ENCODE results near the gene PLXNB2. TPM values are rescaled to one million over a fixed set of nuclear protein-coding genes. Genes with fewer than 3 reads are reported as not detected.

PLXNB2 gene
- total RNA-seq, 2 experiments from 2014 or later, result 48.4 to 49.9 TPM

DNA sequence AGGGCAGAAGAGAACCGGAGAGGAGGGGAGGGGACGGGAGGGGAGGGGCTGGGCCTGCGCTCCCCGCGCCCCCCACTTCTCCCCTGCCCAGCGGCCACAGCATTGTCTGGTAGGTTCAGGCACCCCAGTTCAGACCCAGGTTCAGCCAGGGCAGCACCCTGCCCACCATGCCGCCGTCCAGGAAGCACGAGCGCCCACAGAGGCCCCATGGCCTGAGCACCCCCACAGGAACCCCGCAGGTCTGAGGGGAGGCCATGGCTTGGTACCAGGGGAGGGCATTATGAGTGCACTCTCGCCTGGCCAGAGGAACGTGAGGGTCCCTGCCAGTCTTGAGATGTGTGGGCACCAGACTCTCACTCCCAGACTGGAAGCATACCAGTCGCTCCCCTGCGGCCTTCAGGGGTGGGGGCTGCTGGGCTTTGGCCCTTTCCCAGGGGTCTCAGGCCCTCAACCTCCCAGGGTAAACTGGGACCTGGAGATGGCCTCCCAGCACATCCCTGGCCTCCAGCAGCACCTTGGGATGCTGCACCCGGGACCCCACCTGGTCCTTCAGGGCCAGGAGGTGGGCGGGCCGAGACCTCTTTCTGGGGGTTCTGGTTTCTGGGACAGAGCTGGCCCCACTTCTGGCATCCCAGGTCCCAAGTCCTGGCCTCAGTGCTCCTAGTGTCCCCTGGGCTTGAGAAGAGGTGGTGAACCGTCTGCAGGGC lies 597 bp upstream of the PLXNB2 start:
- DNase-seq (no peak), ATAC-seq (no peak)
- CTCF ChIA-PET, result no interaction called here
- H3K36me3 Mint-ChIP-seq (ENCODE audit: low read depth), result no peaks in the 10 kb centered on the region
- no peak overlapping the region for H3K4me3 Mint-ChIP-seq
- POLR2A ChIA-PET, result interaction anchor here (1.4 kb wide), 1 partner anchor 7 kb away, joined by 6 read pairs; no protein-coding TSS in a partner anchor
- H3K27me3 Mint-ChIP-seq (ENCODE audit: low read depth), result peaks cover 2% of the 10 kb centered on the region
- H3K9me3 Mint-ChIP-seq (ENCODE audit: insufficient read depth), result no peaks in the 10 kb centered on the region
- no peak overlapping the region for H3K27ac Mint-ChIP-seq
- H3K4me1 Mint-ChIP-seq (ENCODE audit: low read depth), result peaks cover 35% of the 10 kb centered on the region

DNA sequence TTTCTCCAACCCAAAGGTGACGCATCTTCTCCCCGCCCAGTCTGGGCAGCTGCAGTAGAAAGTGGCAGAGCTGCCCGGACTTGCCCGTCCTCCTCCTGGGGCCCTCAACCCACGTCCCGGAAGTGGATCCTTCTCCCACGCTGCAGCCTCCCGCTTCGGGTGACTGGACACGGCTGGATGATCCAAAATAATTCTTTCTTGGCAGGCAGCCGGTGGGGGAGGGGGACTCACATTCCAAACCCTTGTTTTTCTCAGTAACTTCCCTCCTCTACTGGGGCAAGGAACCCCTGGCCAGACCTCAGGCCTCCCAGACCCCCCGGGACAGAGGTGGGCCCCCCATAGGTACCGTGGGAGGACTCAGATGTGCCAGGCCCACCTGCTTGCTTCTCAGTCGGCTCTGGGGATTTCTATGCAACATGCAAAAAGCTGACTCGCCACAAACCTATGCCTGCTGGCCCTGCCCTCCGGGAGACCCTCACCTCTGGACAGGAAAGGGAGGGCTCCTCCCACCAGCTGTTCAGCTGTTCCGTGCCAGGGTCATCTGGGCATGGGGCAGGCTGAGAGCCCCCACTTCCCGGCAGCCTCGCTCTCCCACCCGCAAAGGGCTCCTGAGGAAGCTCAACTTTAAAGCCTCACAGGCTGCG lies 1.4 kb downstream of the PLXNB2 start:
- DNase-seq, result no peak
- no peak for ATAC-seq
- peak overlapping the region; percentile 73 for H3K4me3 Mint-ChIP-seq
- peaks cover 2% of the 10 kb centered on the region for H3K27me3 Mint-ChIP-seq (ENCODE audit: low read depth)
- peaks cover 40% of the 10 kb centered on the region for H3K4me1 Mint-ChIP-seq (ENCODE audit: low read depth)
- POLR2A ChIA-PET, result interaction anchor here (1.0 to 1.7 kb wide), 5 partner anchors 10 to 138 kb away, joined by 3 to 9 read pairs (median 4); no protein-coding TSS in a partner anchor
- CTCF ChIA-PET, result interaction anchor here (1.8 to 2.0 kb wide), 2 partner anchors 12 to 36 kb away, joined by 8 read pairs; no protein-coding TSS in a partner anchor
- no peaks in the 10 kb centered on the region for H3K9me3 Mint-ChIP-seq (ENCODE audit: insufficient read depth)
- peak overlapping the region; percentile 46 for H3K27ac Mint-ChIP-seq
- no peaks in the 10 kb centered on the region for H3K36me3 Mint-ChIP-seq (ENCODE audit: low read depth)

- peaks cover 2% of the 10 kb centered on the region for H3K27me3 Mint-ChIP-seq (ENCODE audit: low read depth)
- POLR2A ChIA-PET, result interaction anchor here (1.6 to 3.8 kb wide), 2 partner anchors 9 to 12 kb away, joined by 3 to 23 read pairs; no protein-coding TSS in a partner anchor
- ATAC-seq (no peak), DNase-seq (no peak)
- CTCF ChIA-PET, result interaction anchor here (1.8 to 2.0 kb wide), 2 partner anchors 11 to 36 kb away, joined by 8 read pairs; no protein-coding TSS in a partner anchor
- peak overlapping the region; percentile 73 for H3K4me3 Mint-ChIP-seq
- H3K36me3 Mint-ChIP-seq (ENCODE audit: low read depth), result no peaks in the 10 kb centered on the region
- H3K4me1 Mint-ChIP-seq (ENCODE audit: low read depth), result peaks cover 40% of the 10 kb centered on the region
- H3K27ac Mint-ChIP-seq, result no peak overlapping the region
- H3K9me3 Mint-ChIP-seq (ENCODE audit: insufficient read depth), result no peaks in the 10 kb centered on the region
Measured at GRCh38 chr22:50305393-50305922, 2.0 kb downstream of the PLXNB2 start.

DNA sequence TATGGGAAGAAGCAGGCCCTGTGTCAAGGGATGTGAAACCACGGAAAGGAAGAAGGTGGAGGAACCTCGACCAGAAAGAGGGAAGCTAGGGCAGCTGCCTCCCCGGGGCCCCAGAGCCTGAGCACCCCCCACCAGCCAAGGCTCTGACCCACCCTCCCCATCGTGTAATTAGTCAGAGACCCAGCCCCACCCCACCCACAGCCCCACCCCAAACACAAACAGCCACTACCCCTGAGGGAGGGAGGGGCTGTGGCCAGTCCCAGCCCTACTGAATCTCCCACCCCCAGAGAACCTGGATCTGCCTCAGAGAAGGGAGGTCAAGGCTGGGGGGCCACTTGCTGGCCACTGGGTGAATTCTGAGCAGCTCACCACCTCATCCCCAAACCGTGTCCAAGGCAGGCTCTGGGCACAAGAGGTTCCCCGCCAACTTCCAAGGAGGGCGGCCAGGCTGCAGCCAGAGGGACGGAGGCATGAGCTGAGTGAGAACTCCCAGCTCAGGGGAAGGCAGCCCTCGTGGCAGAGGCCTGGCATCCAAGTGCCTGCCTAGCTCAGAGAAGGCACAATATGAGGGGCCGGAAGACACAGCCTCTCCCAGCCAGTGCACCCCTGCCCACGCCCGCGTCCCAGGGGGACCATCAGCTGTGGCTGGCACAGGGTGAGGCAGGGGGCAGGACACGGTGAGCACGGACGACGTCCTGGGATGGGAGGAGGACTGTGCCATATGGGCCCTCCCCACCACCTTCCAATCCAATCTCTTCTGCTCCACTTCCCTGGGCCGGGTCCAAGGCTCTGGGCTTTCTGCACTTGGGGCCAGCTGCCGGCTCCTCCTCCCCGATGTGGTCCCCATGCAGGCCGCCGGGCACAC lies 2.7 kb downstream of the PLXNB2 start:
- Mint-ChIP-seq H3K27ac (peak overlapping the region; percentile 34), H3K4me1 (ENCODE audit: low read depth) (peaks cover 40% of the 10 kb centered on the region), H3K36me3 (ENCODE audit: low read depth) (no peaks in the 10 kb centered on the region), H3K27me3 (ENCODE audit: low read depth) (peaks cover 2% of the 10 kb centered on the region), H3K9me3 (ENCODE audit: insufficient read depth) (no peaks in the 10 kb centered on the region), H3K4me3 (peak overlapping the region; percentile 18)
- ATAC-seq, result no peak
- DNase-seq, result no peak
- POLR2A ChIA-PET, result interaction anchor here (0.7 to 3.8 kb wide), 3 partner anchors 8 to 48 kb away, joined by 3 to 23 read pairs (median 6); no protein-coding TSS in a partner anchor
- CTCF ChIA-PET, result interaction anchor here (0.6 to 1.8 kb wide), 3 partner anchors 11 to 29 kb away, joined by 3 to 8 read pairs (median 4); no protein-coding TSS in a partner anchor

GRCh38 chr22:50303848-50304527 lies 3.5 kb downstream of the PLXNB2 start:
- H3K27me3 Mint-ChIP-seq (ENCODE audit: low read depth), result peaks cover 2% of the 10 kb centered on the region
- H3K36me3 Mint-ChIP-seq (ENCODE audit: low read depth), result no peaks in the 10 kb centered on the region
- ATAC-seq, result peak; percentile 14
- peaks cover 38% of the 10 kb centered on the region for H3K4me1 Mint-ChIP-seq (ENCODE audit: low read depth)
- POLR2A ChIA-PET, result interaction anchor here (0.7 to 3.8 kb wide), 3 partner anchors 10 to 47 kb away, joined by 3 to 23 read pairs (median 6); no protein-coding TSS in a partner anchor
- peak overlapping the region; percentile 34 for H3K27ac Mint-ChIP-seq
- DNase-seq, result peak; percentile 37
- CTCF ChIA-PET, result interaction anchor here (1.0 to 1.6 kb wide), 3 partner anchors 11 to 31 kb away, joined by 3 to 4 read pairs (median 4); no protein-coding TSS in a partner anchor
- no peaks in the 10 kb centered on the region for H3K9me3 Mint-ChIP-seq (ENCODE audit: insufficient read depth)
- peak overlapping the region; percentile 18 for H3K4me3 Mint-ChIP-seq

- CTCF ChIA-PET, result interaction anchor here (1.0 to 1.6 kb wide), 3 partner anchors 11 to 30 kb away, joined by 3 to 4 read pairs (median 4); no protein-coding TSS in a partner anchor
- Mint-ChIP-seq H3K36me3 (ENCODE audit: low read depth) (no peaks in the 10 kb centered on the region), H3K27me3 (ENCODE audit: low read depth) (peaks cover 2% of the 10 kb centered on the region), H3K27ac (no peak overlapping the region), H3K4me3 (no peak overlapping the region), H3K9me3 (ENCODE audit: insufficient read depth) (no peaks in the 10 kb centered on the region), H3K4me1 (ENCODE audit: low read depth) (peaks cover 33% of the 10 kb centered on the region)
- POLR2A ChIA-PET, result interaction anchor here (1.0 to 3.8 kb wide), 2 partner anchors 10 to 11 kb away, joined by 3 to 23 read pairs; no protein-coding TSS in a partner anchor
- DNase-seq (no peak), ATAC-seq (no peak)
Measured at GRCh38 chr22:50303515-50303847, 4.0 kb downstream of the PLXNB2 start.

GRCh38 chr22:50302564-50302963 lies 4.9 kb downstream of the PLXNB2 start:
- no peaks in the 10 kb centered on the region for H3K9me3 Mint-ChIP-seq (ENCODE audit: insufficient read depth)
- DNase-seq (no peak), ATAC-seq (no peak)
- H3K27ac Mint-ChIP-seq, result peak overlapping the region; percentile 30
- CTCF ChIA-PET, result no interaction called here
- no peaks in the 10 kb centered on the region for H3K36me3 Mint-ChIP-seq (ENCODE audit: low read depth)
- no peak overlapping the region for H3K4me3 Mint-ChIP-seq
- POLR2A ChIA-PET, result interaction anchor here (1.1 to 3.8 kb wide), 2 partner anchors 9 to 12 kb away, joined by 4 to 23 read pairs; no protein-coding TSS in a partner anchor
- H3K4me1 Mint-ChIP-seq (ENCODE audit: low read depth), result peaks cover 31% of the 10 kb centered on the region
- peaks cover 2% of the 10 kb centered on the region for H3K27me3 Mint-ChIP-seq (ENCODE audit: low read depth)

DNA sequence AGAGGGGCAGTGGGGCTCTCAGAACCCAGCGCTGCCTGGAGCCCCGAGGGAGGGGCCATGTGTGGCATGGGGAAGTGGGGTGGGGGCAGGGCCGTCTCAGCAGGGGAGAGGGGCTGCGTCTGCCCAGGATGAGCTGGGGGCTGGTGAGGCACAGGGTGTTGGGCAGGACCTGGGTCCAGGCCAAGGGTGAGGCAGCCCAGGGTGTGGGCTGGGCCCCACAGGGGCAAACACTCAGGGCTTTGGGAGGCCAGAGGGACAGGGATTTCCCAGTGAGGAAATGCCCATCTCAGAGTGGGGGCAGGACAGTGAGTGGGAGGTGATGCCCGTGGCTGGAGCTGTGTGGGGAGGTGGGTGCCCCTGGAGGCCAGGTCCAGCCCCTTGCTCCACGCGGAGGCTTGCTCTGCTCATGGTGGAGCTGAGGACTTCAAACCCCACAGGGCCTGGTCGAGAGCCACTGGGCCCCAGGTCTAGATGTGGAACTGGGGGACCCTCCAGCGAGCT lies 5.4 kb downstream of the PLXNB2 start:
- Mint-ChIP-seq H3K27me3 (ENCODE audit: low read depth) (peaks cover 2% of the 10 kb centered on the region), H3K9me3 (ENCODE audit: insufficient read depth) (no peaks in the 10 kb centered on the region), H3K4me3 (no peak overlapping the region), H3K4me1 (ENCODE audit: low read depth) (peaks cover 31% of the 10 kb centered on the region), H3K36me3 (ENCODE audit: low read depth) (no peaks in the 10 kb centered on the region), H3K27ac (no peak overlapping the region)
- POLR2A ChIA-PET, result interaction anchor here (1.1 to 3.8 kb wide), 2 partner anchors 8 to 13 kb away, joined by 4 to 23 read pairs; no protein-coding TSS in a partner anchor
- ATAC-seq, result no peak
- DNase-seq, result no peak
- CTCF ChIA-PET, result no interaction called here

- no peak for ATAC-seq
- H3K27me3 Mint-ChIP-seq (ENCODE audit: low read depth), result peaks cover 2% of the 10 kb centered on the region
- peaks cover 31% of the 10 kb centered on the region for H3K4me1 Mint-ChIP-seq (ENCODE audit: low read depth)
- no peak overlapping the region for H3K27ac Mint-ChIP-seq
- no peaks in the 10 kb centered on the region for H3K36me3 Mint-ChIP-seq (ENCODE audit: low read depth)
- no peak overlapping the region for H3K4me3 Mint-ChIP-seq
- no peaks in the 10 kb centered on the region for H3K9me3 Mint-ChIP-seq (ENCODE audit: insufficient read depth)
- DNase-seq, result no peak
- ChIA-PET CTCF (no interaction called here), POLR2A (interaction anchor here (1.1 to 3.8 kb wide), 2 partner anchors 8 to 13 kb away, joined by 4 to 23 read pairs; no protein-coding TSS in a partner anchor)
Measured at GRCh38 chr22:50301581-50301991, 5.9 kb downstream of the PLXNB2 start.

DNA sequence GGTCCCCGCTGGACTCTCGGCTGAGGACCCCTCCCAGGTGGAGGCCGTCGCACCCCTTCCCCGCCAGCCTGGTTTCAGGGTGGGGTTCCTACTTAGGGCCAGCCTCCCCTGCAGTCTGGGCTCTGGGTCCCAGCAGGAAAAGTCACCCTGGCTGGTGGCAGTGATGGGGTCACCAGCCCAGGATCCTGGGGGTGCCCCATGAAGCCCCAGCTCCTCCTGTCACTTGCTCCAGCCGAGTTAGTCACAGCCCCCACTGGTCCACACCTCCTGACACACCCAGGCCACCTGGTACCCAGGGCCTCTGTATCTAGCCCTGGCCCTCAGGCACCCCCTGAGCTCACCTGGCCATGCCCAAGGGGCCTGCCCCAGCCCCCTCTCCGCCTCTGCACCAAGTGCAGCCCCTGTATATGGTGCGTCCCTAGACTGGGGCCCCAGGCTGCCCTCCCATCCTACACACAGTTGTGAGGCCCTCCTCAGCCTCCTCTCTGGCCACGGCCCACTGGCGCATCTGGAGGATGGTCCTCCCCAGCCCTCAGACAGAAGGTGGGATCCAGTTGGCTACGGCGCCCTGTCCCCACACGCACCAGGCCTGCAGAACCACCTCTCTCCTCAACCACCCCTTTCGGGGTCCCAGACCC lies 6.7 kb downstream of the PLXNB2 start:
- Mint-ChIP-seq H3K36me3 (ENCODE audit: low read depth) (no peaks in the 10 kb centered on the region), H3K4me3 (no peak overlapping the region), H3K4me1 (ENCODE audit: low read depth) (peaks cover 24% of the 10 kb centered on the region), H3K9me3 (ENCODE audit: insufficient read depth) (no peaks in the 10 kb centered on the region), H3K27me3 (ENCODE audit: low read depth) (no peaks in the 10 kb centered on the region), H3K27ac (no peak overlapping the region)
- DNase-seq (no peak), ATAC-seq (no peak)
- ChIA-PET POLR2A (no interaction called here), CTCF (no interaction called here)

Data from activated CD8-positive, alpha-beta T cell treated with anti-CD3 and anti-CD28 coated beads, Interleukin-2, amount 10 ng/mL, durations not matched to agents 7 days and 5 days (primary cell).